Mucosa of rectum (tissue), 2 donors: ENCODE measurements around the gene KMT2E.
"Not testable (repeated sequence)": the region's sequence is repeated elsewhere in the genome, so short reads cannot be mapped to it uniquely, and the experiment has no call there.

ENCODE experiments used
- H3K27ac ChIP-seq, 2 donors: one replicate each; pipeline ENCODE4 v1.7.0; 2013; ENCODE audit warnings: inconsistent platforms in 2 of 2, low read depth in 2 of 2, low read length in 2 of 2
- H3K27me3 ChIP-seq, 2 donors: one replicate each; pipeline ENCODE4 v1.7.0; 2013; ENCODE audit warnings: low read length in 2 of 2; ENCODE audit not compliant: control insufficient read depth in 2 of 2, insufficient read depth in 2 of 2
- H3K36me3 ChIP-seq, 2 donors: one replicate each; pipeline ENCODE4 v1.7.0; 2013; ENCODE audit warnings: low read length in 2 of 2; ENCODE audit not compliant: control insufficient read depth in 2 of 2, insufficient read depth in 2 of 2
- H3K4me1 ChIP-seq, 2 donors: one replicate each; pipeline ENCODE4 v1.7.0; 2013; ENCODE audit warnings: low read length in 2 of 2, mild to moderate bottlenecking in 1 of 2; ENCODE audit not compliant: control insufficient read depth in 2 of 2, insufficient read depth in 2 of 2
- H3K4me3 ChIP-seq, 2 donors: one replicate each; pipeline ENCODE4 v1.7.0; 2013; ENCODE audit warnings: low read length in 2 of 2
- H3K9ac ChIP-seq, 2 donors: one replicate each; pipeline ENCODE4 v1.7.0; 2013; ENCODE audit warnings: low read length in 2 of 2, low read depth in 1 of 2, mild to moderate bottlenecking in 1 of 2
- H3K9me3 ChIP-seq, 2 donors: one replicate each; pipeline ENCODE4 v1.7.0; 2013; ENCODE audit warnings: low read length in 2 of 2; ENCODE audit not compliant: control insufficient read depth in 2 of 2
- donor health status: healthy.
- donor health status: Normal muscosa, but diverticular disease.

The KMT2E gene

DNA sequence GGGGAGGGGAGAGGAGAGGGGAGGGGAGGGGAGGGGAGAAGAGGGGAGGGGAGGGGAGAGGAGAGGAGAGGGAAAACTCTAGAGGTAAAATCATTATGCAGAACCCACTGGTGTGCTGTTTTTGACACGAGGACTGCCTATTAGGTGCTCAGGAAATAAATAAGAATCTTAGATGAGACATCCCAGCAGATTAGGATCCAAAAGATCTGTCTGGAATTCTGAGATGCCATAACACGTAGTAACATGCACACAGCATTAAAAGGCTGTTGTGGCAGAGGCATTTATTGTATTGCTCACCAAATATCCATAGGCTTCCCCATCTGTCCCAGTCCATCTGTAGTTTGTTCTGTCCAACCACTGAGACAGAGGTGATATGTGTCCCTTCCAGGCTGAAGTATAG, 40.8 kb upstream of the KMT2E start:
- H3K4me3 ChIP-seq, result no peak overlapping the region
- H3K36me3 ChIP-seq, result no peaks in the 10 kb centered on the region
- no peaks in the 10 kb centered on the region for H3K27me3 ChIP-seq
- peaks cover 45 to 60% of the 10 kb centered on the region in 2 donors for H3K4me1 ChIP-seq
- H3K27ac ChIP-seq, result peak overlapping the region; percentile 93 to 95
- H3K9me3 ChIP-seq, result no peaks in the 10 kb centered on the region
- peak overlapping the region in 1 of 2 donors; percentile 37 for H3K9ac ChIP-seq

DNA sequence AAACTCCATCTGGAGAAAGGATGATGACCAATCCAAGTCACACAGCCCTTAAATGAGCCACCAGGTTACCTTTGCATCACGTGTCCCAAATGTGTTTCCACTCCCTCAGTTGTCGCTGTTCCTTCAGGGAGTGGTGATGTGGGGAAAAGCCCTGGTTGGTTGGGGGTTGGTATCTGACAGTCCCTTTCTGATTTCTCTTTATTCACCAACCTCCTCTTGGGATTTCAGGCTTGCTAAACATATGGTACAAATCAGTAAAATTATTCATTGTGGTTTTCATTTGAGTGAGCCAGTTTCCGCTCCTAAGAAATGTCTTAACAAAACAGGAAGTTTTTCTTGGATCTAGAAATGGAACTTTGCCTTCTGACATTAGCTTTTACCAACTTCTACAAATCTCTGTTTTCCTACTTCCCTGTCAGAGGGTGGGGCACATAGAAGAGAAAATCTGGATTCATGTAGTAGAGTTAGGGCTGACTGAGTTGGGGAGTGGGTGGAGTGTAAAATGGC, 40.0 kb upstream of the KMT2E start:
- no peaks in the 10 kb centered on the region for H3K36me3 ChIP-seq
- H3K4me3 ChIP-seq, result peak overlapping the region in 1 of 2 donors; percentile 22
- H3K9ac ChIP-seq, result peak overlapping the region in 1 of 2 donors; percentile 37
- H3K4me1 ChIP-seq, result peaks cover 53 to 67% of the 10 kb centered on the region in 2 donors
- H3K9me3 ChIP-seq, result no peaks in the 10 kb centered on the region
- peak overlapping the region; percentile 92 to 93 for H3K27ac ChIP-seq
- no peaks in the 10 kb centered on the region for H3K27me3 ChIP-seq

DNA sequence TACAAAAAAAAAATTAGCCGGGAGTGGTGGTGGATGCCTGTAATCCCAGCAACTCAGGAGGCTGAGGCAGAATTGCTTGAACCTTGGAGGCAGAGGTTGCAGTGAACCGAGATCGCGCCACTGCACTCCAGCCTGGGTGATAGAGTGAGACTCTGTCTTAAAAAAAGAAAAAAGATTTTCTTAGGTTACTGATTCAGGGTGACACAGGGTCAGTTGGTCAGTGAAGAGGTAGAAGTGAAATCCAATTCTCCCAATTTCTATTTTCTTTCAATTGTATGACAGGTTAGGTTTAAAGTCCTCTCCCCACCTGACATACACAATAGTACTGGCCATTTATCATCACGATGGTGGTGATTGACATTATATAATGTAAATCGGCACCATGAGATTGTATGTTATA, 38.5 kb upstream of the KMT2E start:
- not testable (repeated sequence) for H3K36me3 ChIP-seq, H3K27me3 ChIP-seq, H3K4me3 ChIP-seq, H3K27ac ChIP-seq, H3K9me3 ChIP-seq, H3K9ac ChIP-seq
- peaks cover 64 to 75% of the 10 kb centered on the region in 2 donors for H3K4me1 ChIP-seq

DNA sequence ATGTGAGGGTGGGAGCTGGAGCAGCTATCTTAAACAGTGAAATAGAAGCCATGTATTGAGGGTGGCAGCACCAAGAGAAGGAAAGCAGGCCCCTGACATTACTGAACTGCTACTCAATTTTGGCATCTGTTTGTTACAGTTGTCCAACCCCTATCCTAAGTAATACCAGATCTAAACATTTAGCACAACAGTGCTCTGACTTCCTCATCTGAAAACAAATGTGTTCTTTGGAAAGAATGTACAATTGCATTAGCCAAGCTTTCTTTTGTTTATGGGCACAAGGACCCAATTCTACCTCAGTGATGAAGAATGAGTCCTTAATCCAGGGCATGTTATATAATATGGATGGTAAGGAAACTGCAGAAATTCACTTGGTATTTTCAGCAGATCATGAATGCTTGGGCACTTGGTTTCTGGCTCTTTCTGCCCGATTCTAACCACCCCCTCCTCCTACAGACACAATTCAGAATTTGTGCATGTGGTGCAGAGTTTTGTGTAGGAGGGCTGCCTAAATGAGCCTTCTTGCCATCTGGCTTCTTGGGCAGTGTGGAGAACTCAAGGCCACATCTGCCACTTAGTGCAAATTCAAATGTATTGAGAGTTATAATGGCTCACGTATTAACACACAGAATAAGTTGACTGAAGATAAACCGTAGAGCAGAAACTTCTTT, 36.9 kb upstream of the KMT2E start:
- H3K36me3 ChIP-seq, result no peaks in the 10 kb centered on the region
- H3K4me1 ChIP-seq, result peaks cover 68 to 84% of the 10 kb centered on the region in 2 donors
- peak overlapping the region; percentile 64 to 76 for H3K27ac ChIP-seq
- no peaks in the 10 kb centered on the region for H3K27me3 ChIP-seq
- H3K4me3 ChIP-seq, result no peak overlapping the region
- peak overlapping the region in 1 of 2 donors; percentile 36 for H3K9ac ChIP-seq
- no peaks in the 10 kb centered on the region for H3K9me3 ChIP-seq

DNA sequence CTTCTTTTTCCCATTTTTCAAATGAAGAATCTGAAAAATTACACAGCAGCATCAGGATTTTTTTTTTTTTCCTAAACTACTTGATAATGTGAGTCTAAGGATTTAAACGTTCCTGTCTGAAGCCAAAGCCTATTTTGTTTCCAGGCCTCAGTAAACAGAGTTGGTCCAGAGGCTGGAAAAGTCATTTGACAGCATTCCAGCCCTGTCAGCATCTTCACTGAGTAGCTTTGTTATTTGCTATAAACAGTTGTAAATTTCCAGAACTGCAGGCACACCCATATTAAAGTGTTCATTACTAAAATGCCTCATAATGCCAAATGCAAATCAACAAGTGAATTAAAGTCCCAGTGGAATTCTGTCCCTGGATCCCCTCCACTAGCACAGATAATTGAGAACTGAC, 35.5 kb upstream of the KMT2E start:
- Histone ChIP-seq H3K36me3 (no peaks in the 10 kb centered on the region), H3K27me3 (no peaks in the 10 kb centered on the region), H3K4me1 (peaks cover 71 to 85% of the 10 kb centered on the region in 2 donors), H3K9me3 (no peaks in the 10 kb centered on the region), H3K9ac (peak overlapping the region in 1 of 2 donors; percentile 60), H3K27ac (peak overlapping the region; percentile 64 to 76), H3K4me3 (no peak overlapping the region)

DNA sequence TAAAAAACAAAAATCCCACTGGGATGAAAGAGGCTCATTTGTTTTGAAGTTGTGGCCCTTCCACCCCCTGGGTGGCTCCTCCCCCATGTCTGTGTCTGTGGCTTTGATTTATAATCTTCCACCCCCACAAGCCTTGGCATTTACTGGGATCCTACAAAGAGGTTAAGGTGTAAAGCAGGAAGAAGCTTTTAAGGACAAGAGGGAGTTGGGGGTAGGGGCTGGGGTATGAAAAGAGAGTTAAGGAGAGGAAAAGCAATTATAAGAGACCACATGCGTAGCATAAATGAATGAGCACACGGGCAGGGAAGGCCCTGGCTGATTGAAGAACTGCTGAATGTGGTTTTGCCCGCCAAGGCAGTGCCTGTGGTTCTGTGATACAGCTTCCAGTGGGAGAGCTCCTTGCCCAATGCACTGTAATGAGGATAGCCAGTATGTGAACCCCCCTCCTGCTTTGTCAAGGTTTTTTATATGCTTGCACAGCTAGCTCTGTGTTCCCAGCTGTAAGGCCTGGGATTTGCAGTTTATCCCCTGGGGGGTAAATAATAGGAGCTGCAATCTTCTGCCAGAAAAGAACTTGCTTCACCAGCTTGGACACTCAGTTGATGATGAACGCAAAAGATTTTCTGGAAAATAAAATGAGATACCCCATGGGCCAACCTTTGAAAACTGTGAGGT, 34.7 kb upstream of the KMT2E start:
- Histone ChIP-seq H3K36me3 (no peaks in the 10 kb centered on the region), H3K9ac (peak overlapping the region; percentile 8 to 60), H3K4me3 (no peak overlapping the region), H3K27me3 (no peaks in the 10 kb centered on the region), H3K4me1 (peaks cover 68 to 81% of the 10 kb centered on the region in 2 donors), H3K9me3 (no peaks in the 10 kb centered on the region), H3K27ac (peak overlapping the region; percentile 64 to 75)

DNA sequence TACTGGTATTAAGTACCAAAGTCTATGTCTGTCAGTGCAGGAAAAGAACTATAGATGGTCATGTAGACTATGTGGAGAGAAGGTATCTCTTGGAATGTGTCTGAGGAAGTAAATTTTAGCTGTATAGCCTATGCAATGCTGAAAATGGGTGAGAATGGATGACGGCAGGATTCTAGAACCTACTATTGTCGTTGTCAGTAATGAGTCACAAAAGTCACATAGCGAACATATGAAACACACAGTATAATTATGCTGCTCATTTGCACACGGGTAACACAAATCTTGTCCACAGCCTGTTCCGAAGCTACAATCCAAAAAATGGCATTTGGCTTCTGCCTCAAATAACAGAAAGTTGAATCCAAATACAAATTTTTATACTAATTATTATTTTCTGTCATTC, 33.6 kb upstream of the KMT2E start:
- Histone ChIP-seq H3K27ac (peak overlapping the region; percentile 64 to 75), H3K36me3 (peaks cover 0 to under 1% of the 10 kb centered on the region in 2 donors), H3K27me3 (no peaks in the 10 kb centered on the region), H3K4me1 (peaks cover 68 to 86% of the 10 kb centered on the region in 2 donors), H3K9ac (no peak overlapping the region), H3K4me3 (no peak overlapping the region), H3K9me3 (no peaks in the 10 kb centered on the region)

DNA sequence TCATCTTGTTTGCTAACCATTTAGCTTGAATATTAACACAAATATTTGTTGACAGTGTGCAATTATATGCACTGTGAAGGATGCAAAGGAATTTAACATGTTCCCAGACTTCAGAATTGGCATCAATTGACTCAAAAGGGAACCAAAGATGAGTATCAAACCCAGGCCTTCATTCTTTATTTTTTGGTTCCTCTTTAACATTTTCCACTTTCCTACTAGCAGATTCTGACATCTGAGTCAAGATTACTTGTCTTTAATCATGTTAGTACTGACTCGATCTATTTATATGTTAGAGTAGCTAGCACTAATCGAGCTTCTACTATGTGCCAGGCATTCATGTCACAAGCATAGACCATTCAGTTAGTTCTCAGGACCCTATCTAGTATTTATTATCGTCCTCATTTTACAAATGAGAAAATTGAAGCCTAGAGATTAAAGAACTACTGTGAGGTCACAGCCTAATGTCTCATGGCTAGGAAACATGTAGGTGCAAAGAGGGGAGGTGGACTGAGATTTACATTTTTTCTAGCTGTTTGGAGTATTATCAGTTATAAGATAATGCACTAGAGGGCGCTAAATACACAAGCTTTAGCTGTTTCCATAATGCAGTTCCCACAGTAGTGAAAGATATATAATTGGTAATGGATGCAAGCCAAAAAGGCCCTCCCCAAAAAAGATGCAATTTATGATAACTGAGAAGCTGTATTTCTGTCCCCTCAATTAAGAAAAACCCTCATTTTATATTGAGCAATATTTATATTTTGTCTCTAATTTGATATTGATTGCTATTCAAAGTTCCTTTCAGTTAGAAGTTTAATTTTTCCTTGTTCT, 32.9 kb upstream of the KMT2E start:
- peak overlapping the region in 1 of 2 donors; percentile 27 for H3K27ac ChIP-seq
- H3K9ac ChIP-seq, result peak overlapping the region in 1 of 2 donors; percentile 97
- no peaks in the 10 kb centered on the region for H3K27me3 ChIP-seq
- H3K36me3 ChIP-seq, result peaks cover 0 to 4% of the 10 kb centered on the region in 2 donors
- H3K4me1 ChIP-seq, result peaks cover 68 to 84% of the 10 kb centered on the region in 2 donors
- H3K4me3 ChIP-seq, result peak overlapping the region in 1 of 2 donors; percentile 2
- no peaks in the 10 kb centered on the region for H3K9me3 ChIP-seq

DNA sequence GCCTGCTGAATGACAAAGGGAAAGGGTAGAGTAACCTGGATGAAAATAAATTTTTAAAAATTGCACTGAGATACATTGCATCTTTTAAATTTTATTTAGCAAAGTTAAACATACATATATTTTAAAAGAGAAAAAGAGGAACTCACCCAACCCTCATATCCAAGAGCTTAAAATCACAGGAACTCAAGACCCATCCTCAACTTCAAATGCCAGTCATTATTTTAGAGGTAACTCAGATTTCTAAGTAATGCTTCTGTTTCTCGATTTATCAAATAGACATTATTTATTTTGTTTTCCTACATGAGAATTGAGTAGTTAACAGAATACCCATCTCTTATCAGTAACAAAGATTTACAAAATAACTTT, 32.4 kb upstream of the KMT2E start:
- no peaks in the 10 kb centered on the region for H3K9me3 ChIP-seq
- H3K4me3 ChIP-seq, result no peak overlapping the region
- H3K9ac ChIP-seq, result peak overlapping the region in 1 of 2 donors; percentile 97
- H3K4me1 ChIP-seq, result peaks cover 70 to 82% of the 10 kb centered on the region in 2 donors
- H3K27ac ChIP-seq, result peak overlapping the region in 1 of 2 donors; percentile 100
- H3K36me3 ChIP-seq, result peaks cover 0 to 4% of the 10 kb centered on the region in 2 donors
- H3K27me3 ChIP-seq, result no peaks in the 10 kb centered on the region
